GM12892 (cell line): ENCODE data around the gene CSNK1G2.

Source experiments
- DNase-seq: peaks from one replicate; pipeline ENCODE4 v3.0.0; 2011; ENCODE audit not compliant: insufficient read length
- FAIRE-seq: peaks from 2 replicates; lab custom pipeline; 2011; peaks lifted over from hg19 to GRCh38; lab: Jason Lieb, UNC
- POLR2A ChIP-seq: IDR thresholded peaks from 2 replicates; pipeline ENCODE4 v1.6.1; 2011; ENCODE audit warnings: low read depth, low read length, control low read depth
- POLR2AphosphoS5 ChIP-seq: IDR thresholded peaks from 2 replicates; pipeline ENCODE4 v1.6.1; 2011; ENCODE audit warnings: low read depth, low read length, control low read depth
- TAF1 ChIP-seq: IDR thresholded peaks from 2 replicates; pipeline ENCODE4 v1.6.1; 2011; ENCODE audit warnings: low read depth, mild to moderate bottlenecking, control low read depth, low read length, borderline replicate concordance

The CSNK1G2 gene

GRCh38 chr19:1949304-1950101 lies 8.5 kb downstream of the CSNK1G2 start:
- FAIRE-seq: no peak
- DNase-seq: no peak
- TF ChIP-seq TAF1: no peak
- TF ChIP-seq POLR2AphosphoS5: no peak

- no peak for DNase-seq
- FAIRE-seq: no peak
- TF ChIP-seq POLR2A (no peak), TAF1 (no peak), POLR2AphosphoS5 (no peak)
These were observed 9.7 kb downstream of the CSNK1G2 start for GRCh38 chr19:1950640-1951039.

GRCh38 chr19:1952635-1953034 lies 11.7 kb downstream of the CSNK1G2 start:
- FAIRE-seq: no peak
- TF ChIP-seq TAF1 (no peak), POLR2AphosphoS5 (no peak), POLR2A (no peak)
- DNase-seq: no peak

GRCh38 chr19:1953037-1953436 lies 12.1 kb downstream of the CSNK1G2 start:
- TF ChIP-seq POLR2A (no peak), POLR2AphosphoS5 (no peak), TAF1 (no peak)
- FAIRE-seq (no peak), DNase-seq (no peak)

GRCh38 chr19:1953441-1954094 lies 12.6 kb downstream of the CSNK1G2 start:
- FAIRE-seq (no peak), DNase-seq (no peak)
- TF ChIP-seq TAF1: no peak
- TF ChIP-seq POLR2A: no peak
- TF ChIP-seq POLR2AphosphoS5: no peak

- FAIRE-seq (no peak), DNase-seq (no peak)
- TF ChIP-seq POLR2A: no peak
- TF ChIP-seq TAF1: no peak
- TF ChIP-seq POLR2AphosphoS5: no peak
These were observed 13.6 kb downstream of the CSNK1G2 start for GRCh38 chr19:1954532-1954933.

- FAIRE-seq (no peak), DNase-seq (no peak)
- no peak for TF ChIP-seq POLR2AphosphoS5
- TF ChIP-seq TAF1: no peak
- no peak for TF ChIP-seq POLR2A
These were observed 14.5 kb downstream of the CSNK1G2 start for GRCh38 chr19:1955171-1956121.

GRCh38 chr19:1956122-1956494 lies 15.1 kb downstream of the CSNK1G2 start:
- DNase-seq: no peak
- TF ChIP-seq POLR2A (no peak), POLR2AphosphoS5 (no peak), TAF1 (no peak)
- no peak for FAIRE-seq

- FAIRE-seq: no peak
- TF ChIP-seq POLR2AphosphoS5: no peak
- TF ChIP-seq POLR2A: no peak
- no peak for TF ChIP-seq TAF1
- DNase-seq: no peak
These were observed 16.0 kb downstream of the CSNK1G2 start for GRCh38 chr19:1956868-1957492.

- TF ChIP-seq POLR2A (no peak), POLR2AphosphoS5 (no peak), TAF1 (no peak)
- no peak for DNase-seq
- FAIRE-seq: no peak
These were observed 16.7 kb downstream of the CSNK1G2 start for GRCh38 chr19:1957562-1958248.
